Measurements from ENCODE around the gene NFIA.

GRCh38 chr1:61073871-61074270 is 8.5 kb upstream of the NFIA start:
- TF ChIP-seq CTCF (IDR thresholded peaks at IDR 0.05) = no peak
- no peak for TF ChIP-seq POLR2A (IDR thresholded peaks at IDR 0.05)

Measured in Peyer's patch (tissue), 4 donors.